Central memory CD4-positive, alpha-beta T cell (primary cell): ENCODE results near the gene ST6GALNAC3.
"Not testable (repeated sequence)": the region's sequence is repeated elsewhere in the genome, so short reads cannot be mapped to it uniquely, and the experiment has no call there.

Experiments used
- DNase-seq: peaks from one replicate; pipeline ENCODE4 v3.0.0; 2022

ST6GALNAC3 gene

DNA sequence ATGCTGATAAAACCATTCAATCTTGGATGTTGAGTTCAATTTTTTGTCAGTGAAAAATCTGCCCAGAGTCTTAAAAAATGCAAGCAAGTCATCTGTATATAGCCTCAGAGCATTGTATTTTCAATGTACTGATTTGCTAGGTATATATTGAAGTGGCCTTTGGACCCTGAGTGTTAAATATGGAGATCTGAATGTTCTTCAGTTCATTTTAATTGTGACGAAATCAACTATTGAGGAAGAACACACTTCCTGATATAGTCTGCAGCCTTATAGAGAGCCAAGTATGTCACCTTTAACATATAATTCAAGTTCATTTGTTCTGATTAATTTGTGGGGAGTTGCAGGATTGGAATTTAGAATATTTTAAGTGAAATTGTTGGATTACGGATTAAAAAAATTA lies 128.1 kb downstream of the ST6GALNAC3 start:
- DNase-seq, result no peak

DNA sequence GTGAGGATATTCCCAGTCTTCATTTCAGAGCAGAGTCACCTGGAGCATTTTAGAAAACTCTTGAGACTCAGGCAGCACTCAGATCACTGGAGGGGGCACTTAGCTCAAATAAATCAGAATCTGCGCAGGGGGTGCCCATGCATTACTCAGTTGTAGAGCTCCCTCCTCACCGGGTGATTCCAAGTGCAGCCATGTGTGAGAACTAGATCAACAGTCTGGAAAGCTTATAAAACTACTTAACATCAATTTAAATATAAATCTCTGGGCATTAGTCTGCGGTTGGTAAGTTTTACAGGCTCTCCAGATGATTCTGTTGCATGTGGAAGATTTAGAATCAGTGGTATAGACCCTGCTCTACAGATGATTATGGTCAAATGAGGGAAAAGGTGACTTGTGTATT lies 128.6 kb downstream of the ST6GALNAC3 start:
- no peak for DNase-seq

DNA sequence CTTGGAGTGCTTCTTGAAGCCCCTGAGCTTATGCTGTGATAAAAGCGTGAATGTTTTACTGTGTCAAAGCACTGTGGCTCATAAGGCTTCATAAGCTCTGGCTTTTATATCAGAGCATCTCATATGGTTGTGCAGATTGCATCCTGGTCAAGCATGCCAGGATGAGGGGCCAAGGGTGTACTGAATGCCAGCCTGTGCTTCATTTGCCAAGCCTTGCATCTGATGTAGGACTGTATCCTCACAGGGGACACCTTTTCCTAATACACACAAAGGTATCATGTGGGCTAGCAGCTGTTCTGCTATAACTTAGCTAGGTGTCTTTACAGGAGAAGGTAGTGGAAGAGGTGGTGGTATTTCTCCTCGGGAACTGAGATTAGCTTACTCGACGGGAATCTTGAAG lies 134.7 kb downstream of the ST6GALNAC3 start:
- DNase-seq, result no peak

DNA sequence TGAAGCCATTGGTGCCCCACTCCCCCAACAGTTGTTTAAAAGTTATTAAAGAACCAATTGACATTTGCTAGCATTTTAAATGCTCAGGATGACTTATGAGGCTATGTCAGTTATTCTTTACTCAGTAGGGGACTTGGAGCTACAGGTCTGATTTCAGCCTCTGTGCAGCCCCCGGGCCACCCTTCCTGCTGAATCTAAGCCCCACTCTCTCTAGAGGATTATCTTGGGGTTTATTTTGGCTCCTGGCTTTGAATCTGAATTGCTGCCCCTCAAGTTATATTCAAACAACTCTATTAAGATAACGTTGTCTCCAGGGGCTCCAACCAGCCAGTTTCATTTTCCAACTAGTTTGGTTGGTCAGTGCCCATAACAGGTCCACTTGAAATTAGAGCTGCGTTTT lies 135.1 kb downstream of the ST6GALNAC3 start:
- DNase-seq, result no peak

DNA sequence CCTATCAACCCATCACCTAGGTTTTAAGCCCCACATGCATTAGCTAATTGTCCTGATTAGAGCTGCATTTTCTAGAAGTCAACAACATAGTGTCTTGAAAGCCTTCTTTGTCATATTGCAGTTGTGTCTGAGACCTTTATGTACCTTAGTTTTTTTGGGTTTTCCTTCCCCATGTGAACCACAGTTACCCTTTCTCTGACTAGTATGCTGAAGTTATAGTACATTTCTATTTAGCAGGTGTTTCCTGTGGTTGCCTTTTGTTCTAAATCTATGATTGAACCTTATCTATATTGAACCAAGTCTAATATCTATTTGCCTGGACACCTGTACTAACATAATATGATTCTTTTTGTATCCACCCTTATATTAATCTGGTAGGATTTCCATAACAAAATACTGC lies 135.6 kb downstream of the ST6GALNAC3 start:
- DNase-seq, result no peak

DNA sequence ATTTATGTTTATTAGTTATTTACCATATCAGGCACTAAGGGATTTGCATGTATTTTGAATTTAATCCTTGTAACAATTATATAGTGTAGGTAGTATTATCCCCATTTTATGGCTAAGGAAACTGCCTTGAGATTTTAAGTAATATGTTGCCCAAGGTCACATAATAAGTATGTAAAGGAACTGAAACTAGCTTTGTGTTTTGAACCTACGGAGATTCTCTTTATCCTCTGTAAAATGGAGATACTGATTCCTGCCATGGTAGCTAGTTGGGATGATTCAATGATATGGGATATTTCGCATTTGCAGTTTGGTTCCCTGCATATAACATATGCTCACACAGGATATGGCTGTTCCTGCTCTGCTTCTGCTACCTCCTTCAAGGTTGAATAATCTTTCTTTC lies 144.3 kb downstream of the ST6GALNAC3 start:
- DNase-seq, result no peak

DNA sequence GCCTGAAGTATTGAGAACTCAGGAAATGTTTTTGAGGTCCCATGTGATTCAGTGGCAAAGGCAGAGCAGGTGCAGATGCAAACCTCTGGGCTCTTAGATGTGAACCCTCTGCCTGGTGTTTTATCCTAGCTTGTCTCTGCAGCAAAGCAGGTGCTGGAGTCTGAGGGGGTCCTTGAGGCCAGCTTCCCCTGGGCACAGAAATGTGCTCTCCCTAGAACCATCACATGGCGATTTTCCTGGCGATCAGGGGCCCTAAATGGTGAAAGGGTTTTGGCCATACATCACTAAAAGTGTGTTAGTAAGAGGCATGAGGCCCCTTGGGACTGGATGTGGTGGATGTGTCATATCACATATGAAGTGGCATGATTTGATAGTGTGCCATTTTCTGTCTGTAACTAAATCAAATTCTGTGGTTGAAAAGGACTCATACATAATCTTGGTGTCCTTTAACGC lies 144.8 kb downstream of the ST6GALNAC3 start:
- no peak for DNase-seq

DNA sequence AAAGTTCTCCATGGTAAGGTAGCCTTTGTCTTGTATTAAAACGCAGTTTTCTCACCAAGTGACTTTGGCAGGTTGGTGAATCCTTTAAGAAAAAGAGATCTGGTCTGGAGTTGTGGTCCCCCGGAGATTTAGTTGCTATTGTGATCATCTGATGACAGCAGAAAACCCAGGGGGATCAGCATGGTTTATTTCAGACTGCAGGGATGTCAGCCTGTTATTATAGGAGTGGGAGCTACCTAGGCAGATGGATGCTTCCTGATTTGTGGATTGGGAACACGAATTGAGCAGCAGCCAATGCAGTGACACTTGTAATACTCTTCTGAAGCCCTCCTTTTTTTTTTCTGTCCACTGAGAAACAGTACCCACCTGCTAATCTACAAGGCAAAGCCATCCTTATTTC lies 150.2 kb downstream of the ST6GALNAC3 start:
- no peak for DNase-seq

DNA sequence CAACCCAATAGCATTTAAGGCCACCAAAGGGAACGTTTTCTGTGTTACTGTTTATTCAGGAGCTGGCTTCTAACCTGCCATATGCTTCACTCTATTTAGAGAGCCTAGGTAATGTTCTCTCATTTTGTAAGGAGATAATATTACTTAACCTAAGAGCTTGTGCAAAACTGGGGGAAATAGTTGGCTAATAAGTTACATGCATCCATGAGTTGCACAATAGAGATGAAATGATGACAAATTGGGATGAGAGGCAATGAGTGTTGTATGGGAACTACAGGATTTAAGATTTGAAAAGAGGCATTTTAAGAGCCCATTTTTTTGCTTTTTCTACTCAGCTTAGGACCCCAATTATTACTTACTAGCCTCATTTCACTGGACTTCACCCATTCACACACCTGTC lies 151.0 kb downstream of the ST6GALNAC3 start:
- no peak for DNase-seq

DNA sequence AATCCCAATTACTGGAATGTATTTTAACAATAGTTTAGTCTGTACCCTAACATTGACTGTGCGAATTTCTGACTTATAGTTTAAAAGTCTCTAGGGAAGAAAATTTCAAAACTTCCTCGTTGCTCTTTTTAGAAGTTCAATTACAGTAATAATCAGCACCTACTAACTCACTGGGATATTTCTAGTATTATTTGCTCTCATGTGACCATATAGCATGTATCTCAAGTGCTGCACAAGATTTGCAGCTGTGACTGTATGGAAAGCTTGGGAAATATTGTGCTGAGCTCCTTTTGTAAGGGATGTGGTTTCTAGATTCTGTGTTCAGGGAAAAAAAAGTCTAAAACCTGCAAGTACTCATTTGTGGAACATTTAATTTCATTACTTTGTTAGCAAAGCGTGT lies 153.1 kb downstream of the ST6GALNAC3 start:
- no peak for DNase-seq

DNA sequence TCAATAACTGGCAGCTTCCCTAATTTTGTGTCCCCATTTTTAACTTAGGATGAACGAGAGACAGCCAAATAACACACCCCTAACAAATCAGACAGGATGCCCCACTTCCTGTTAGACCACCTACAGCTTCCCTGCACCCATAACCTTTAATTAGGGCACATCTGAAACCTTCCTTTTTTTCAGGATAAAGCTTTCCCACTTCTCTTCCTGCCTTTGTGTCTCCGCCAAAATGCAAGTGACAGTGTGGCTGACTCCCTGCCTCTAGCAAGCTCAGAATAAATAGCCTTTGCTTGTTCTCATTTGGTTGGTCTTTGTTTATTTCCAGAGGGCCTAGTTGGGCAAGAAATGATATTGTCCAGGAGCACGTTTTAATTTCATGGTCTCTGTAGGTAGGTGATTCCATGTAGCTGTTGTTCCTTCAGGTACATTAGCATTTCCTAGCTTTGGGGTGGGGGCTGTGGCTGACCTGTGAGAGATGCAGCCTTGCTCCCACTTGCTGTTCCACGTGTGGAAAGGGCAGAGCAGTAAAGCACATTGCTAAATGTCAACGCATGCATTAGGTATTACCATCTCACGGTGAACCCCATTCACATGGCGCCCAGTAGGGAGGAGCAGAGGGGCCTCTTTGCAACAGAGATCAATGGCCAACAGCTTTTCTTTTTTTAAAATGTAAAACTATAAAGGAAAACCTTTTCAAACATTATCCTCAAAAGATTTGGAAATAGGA lies 154.9 kb downstream of the ST6GALNAC3 start:
- no peak for DNase-seq

DNA sequence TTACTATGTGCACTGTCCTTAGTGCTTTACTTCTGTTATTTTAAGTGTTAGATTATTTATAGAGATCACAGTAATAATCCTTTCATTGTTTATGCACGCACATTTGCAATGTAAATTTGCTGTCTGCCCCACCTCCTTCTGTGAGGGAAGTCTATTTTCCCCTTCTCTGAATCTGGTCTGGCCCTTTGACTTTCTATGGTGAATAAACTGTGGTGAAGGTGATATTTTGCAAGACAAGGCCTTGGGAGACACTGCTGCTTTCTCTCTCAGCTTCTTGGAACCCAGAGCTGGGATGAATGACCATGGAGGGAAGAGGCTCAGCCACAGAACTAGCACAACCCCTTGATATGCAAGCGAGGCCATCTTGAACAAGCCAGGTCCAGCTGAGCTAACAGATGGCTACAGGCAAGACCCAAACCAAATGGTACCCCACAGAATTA lies 156.3 kb downstream of the ST6GALNAC3 start:
- no peak for DNase-seq

DNA sequence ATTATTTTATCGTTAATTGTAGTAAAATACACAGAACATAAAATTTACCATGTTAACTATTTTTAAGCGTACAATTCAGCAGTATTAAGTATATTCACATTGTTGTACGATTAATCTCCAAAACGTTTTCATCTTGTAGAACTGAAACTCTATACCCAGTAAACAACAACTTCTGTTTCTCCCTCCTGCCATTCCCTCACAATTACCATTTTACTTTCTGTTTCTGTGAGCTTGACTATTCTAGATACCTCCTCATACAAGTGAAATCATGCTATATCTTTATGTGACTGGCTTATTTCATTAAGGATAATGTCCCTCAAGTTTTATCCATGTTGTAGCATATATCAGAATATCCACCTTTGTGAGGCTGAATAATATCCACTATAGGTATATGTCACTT lies 156.8 kb downstream of the ST6GALNAC3 start:
- DNase-seq, result no peak

DNA sequence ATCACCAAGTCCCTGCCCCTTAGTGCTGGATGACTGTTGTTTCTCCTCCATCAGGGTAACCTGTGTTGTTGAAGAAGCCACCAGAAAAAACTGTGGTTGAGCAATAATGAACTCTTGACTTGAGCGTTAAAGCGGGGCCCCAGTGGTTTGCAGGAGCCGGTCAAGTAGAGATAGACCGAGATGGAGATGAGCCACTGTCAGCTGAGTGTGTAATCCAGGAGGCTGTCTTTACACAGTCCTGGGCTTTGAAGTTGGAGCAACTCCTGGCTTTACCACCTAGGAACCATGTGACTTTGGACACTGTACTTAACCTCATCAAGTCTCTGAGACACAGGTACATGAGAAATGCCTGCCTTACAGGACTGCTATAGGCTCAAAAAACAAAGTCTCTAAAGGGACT lies 158.1 kb downstream of the ST6GALNAC3 start:
- DNase-seq, result no peak

DNA sequence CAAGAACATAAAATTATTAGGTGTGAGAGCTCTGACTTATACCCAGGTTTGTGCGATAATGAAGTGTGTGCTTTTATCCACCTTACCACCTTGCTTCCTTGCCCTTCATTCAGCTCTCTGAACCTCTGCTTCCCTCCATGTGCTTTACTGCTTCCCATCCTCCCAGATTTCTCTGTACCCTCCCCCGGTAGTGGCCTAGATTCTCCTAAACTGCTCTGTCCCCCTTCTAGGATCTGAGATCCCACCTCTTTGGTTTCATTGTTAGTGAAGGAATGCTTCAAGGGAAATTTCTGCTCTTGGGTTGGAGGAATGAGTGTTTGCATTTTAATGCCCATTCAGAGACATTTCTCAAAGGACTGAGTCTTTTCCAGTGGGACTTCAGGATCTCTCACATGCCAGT lies 159.5 kb downstream of the ST6GALNAC3 start:
- no peak for DNase-seq

DNA sequence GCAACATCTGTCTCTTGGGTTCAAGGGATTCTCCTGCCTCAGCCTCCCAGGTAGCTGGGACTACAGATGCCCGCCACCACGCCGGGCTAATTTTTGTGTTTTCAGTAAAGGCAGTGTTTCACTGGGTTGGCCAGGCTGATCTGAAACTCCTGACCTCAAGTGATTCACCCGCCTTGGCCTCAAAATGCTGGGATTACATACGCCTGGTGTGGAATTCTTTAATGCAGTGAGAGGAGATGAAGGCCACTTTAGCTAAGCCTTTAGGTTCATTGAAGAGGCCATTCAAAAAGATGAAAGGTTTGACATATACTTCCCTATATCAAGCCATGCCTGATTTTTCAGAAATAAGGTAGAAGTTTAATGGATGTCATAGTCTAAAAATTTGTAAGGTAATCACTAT lies 162.7 kb downstream of the ST6GALNAC3 start:
- DNase-seq, result no peak

DNA sequence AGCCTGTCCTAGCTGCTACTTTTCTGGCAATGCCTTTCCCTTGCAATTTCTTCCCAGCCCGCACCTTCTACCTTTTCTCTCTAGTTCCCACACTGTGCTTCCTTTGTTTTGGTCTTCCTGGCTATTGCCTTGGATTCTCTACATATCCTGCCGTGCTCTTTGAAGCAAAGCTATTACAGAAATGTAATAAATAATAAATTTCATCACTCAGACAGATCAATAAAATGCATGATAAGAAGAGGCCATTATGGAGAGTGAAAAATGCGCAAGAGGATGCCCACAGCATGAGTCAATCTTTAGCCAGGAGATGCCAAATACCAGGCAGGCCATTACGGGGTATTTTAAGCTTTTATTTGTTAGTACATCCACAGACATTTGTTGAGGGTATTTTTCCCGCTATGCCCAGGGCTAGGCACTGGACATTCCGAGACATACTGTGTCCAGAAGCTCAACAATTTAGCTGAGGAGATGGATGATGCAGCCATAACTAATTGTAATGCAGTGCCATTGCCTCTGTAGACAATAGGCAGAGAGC lies 163.6 kb downstream of the ST6GALNAC3 start:
- no peak for DNase-seq

DNA sequence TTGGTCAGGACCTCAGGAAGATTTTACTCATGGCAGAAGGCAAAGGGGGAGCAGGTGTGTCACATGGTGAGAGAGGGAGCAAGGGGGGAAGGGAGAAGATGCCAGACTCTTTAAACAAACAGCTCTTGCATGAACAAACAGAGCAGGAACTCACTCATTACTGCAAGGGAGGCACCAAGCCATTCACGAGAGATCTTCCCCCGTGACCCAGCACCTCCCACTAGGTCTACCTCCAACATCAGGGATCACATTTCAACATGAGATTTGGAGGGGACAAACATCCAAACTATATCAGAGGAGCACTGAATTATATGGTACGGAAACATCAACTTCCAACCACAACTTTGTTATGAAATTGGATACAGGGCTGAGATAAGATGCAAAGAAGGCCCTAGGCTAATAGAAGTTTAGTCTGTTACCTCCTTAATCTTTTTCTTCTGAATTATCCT lies 164.9 kb downstream of the ST6GALNAC3 start:
- no peak for DNase-seq

DNA sequence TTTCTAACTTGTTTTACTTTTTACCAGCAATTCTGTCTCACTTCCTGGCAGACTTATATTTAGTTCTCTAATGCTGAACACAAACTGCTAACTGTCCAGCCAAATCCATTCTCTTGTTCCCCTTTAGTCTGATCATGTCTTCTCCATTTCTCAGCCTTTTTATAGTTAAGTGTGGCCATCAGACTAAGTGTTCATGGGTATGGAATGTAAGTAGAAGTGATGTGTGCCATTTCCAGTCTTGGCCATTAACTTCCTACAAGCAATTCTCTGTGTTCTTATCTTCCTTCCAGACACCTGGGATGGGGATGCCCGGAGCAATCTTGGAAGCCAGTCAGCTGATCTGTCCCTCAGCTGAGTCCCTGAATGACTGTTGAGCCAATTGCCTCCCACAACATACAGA lies 165.8 kb downstream of the ST6GALNAC3 start:
- no peak for DNase-seq

DNA sequence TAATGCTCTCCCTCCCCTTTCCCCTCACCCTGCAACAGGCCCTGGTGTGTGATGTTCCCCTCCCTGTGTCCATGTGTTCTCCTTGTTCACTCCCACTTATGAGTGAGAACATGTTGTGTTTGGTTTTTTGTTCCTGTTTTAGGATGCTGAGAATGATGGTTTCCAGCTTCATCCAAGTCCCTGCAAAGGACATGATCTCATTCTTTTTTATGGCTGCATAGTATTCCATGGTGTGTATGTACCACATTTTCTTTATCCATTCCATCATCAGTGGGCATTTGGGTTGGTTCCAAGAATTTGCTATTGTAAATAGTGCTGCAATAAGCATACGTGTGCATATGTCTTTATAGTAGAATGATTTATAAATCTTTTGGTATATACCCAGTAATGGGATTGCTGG lies 168.0 kb downstream of the ST6GALNAC3 start:
- DNase-seq, result not testable (repeated sequence)

DNA sequence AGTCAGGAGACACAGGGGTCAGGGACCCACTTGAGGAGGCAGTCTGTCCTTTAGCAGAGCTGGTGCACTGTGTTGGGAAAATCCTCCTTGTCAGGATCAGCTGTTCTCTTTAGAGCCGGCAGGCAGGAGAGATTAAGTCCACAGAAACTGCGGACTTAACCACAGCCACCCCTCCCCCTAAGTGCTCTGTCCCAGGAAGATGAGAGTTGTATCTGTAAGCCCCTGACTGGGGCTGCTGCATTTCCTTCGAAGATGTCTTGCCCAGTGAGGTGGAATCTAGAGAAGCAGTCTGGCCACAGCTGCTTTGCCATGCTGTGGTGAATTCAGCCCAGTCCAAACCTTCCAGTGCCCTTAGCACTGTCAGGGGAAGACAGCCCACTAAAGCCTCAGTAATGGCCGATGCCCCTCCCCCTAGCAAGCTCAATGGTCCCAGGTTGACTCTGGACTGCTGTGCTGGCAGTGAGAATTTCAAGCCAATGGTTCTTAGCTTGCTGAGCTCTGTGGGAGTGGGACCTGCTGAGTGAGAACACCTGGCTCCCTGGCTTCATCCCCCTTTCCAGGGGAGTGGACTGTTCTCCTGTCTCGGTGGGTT lies 172.8 kb downstream of the ST6GALNAC3 start:
- no peak for DNase-seq

DNA sequence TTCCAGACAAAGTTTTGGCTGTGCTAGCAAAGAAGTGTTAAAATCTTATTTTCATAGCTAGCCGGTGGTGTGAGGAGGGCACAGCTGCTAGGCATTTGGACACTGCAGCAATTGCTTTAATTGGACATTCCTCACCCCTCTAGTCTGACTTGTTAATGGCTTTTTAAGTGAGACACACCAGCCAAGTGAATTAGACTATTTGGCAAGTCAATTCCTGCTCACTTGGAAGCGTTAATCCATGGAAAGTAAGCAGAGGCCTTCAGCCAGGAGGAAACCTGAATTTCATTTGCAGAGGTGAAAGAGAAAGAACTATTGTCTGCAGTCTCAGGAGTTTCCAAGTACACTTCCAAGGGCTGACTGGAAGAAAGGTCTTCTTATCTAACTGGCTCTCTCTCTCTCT lies 175.7 kb downstream of the ST6GALNAC3 start:
- no peak for DNase-seq

DNA sequence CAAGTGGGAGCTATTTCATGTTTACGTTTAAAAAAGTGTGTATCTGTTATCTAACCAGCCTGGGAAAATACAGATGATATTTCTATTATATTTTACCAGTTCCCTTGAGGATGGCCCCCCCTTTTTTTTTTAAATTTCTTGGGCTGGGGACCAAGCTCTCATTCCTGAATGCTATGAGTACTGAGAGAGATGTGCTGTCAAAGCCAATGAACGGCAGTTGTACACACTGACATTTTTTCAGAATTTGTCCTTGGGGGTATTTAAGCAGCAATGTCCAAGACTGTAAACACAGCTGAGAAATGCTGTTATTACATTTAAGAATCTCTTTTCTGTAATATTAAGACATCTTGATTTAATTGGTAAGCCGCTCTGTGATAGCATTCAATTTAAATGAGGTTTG lies 177.9 kb downstream of the ST6GALNAC3 start:
- no peak for DNase-seq
